ENCODE measurements around the gene SHOX. TPM values are rescaled to one million over a fixed set of nuclear protein-coding genes. Genes with fewer than 3 reads are reported as not detected.

Gene SHOX
- total RNA-seq, 4 donors from 2014 or later, result 0.29 to 2.8 (median 0.89) TPM

DNA sequence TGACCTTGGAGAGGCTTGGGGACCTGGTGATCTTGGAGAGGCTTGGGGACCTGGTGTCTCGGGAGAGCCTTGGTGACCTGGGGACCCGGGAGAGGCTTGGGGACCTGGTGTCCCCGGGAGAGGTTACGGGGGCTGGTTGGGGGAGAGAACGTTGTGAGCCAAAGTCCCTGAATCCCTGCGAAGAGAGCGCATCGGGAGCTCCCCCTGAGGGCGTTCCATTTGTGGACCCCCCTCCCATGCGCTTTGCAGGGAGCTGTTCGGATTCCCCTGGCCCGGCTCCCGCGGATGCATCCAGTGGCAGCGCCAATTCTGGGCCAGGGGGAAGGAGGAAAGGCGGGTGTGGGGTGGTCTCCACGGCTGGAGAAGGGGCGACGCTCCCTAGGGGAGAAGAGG lies 13.3 kb downstream of the SHOX start:
- in situ Hi-C loops (cut with MboI; ENCODE audit: low sequenced_read_pairs in 4 of 4), result no loop called here
- TF ChIP-seq, protein P1, sequence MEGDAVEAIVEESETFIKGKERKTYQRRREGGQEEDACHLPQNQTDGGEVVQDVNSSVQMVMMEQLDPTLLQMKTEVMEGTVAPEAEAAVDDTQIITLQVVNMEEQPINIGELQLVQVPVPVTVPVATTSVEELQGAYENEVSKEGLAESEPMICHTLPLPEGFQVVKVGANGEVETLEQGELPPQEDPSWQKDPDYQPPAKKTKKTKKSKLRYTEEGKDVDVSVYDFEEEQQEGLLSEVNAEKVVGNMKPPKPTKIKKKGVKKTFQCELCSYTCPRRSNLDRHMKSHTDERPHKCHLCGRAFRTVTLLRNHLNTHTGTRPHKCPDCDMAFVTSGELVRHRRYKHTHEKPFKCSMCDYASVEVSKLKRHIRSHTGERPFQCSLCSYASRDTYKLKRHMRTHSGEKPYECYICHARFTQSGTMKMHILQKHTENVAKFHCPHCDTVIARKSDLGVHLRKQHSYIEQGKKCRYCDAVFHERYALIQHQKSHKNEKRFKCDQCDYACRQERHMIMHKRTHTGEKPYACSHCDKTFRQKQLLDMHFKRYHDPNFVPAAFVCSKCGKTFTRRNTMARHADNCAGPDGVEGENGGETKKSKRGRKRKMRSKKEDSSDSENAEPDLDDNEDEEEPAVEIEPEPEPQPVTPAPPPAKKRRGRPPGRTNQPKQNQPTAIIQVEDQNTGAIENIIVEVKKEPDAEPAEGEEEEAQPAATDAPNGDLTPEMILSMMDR (IDR thresholded peaks at IDR 0.05 in 4 of 5, conservative IDR thresholded peaks at IDR 0.05 in 1 of 5), result no peak
- TF ChIP-seq POLR2A (IDR thresholded peaks at IDR 0.05), result no peak
- H3K9me3 ChIP-seq, result no peaks in the 10 kb centered on the region
- DNase-seq (no peak), ATAC-seq (no peak)
- no peaks in the 10 kb centered on the region for H3K4me1 ChIP-seq
- no peak overlapping the region for H3K27ac ChIP-seq
- H3K27me3 ChIP-seq, result peaks cover 2 to 35% (median 29%) of the 10 kb centered on the region in 3 donors
- H3K4me3 ChIP-seq, result no peak overlapping the region
- intact Hi-C loops (cut with DNase I; ENCODE audit: low total_unique reads), result no loop called here
- no peaks in the 10 kb centered on the region for H3K36me3 ChIP-seq

DNA sequence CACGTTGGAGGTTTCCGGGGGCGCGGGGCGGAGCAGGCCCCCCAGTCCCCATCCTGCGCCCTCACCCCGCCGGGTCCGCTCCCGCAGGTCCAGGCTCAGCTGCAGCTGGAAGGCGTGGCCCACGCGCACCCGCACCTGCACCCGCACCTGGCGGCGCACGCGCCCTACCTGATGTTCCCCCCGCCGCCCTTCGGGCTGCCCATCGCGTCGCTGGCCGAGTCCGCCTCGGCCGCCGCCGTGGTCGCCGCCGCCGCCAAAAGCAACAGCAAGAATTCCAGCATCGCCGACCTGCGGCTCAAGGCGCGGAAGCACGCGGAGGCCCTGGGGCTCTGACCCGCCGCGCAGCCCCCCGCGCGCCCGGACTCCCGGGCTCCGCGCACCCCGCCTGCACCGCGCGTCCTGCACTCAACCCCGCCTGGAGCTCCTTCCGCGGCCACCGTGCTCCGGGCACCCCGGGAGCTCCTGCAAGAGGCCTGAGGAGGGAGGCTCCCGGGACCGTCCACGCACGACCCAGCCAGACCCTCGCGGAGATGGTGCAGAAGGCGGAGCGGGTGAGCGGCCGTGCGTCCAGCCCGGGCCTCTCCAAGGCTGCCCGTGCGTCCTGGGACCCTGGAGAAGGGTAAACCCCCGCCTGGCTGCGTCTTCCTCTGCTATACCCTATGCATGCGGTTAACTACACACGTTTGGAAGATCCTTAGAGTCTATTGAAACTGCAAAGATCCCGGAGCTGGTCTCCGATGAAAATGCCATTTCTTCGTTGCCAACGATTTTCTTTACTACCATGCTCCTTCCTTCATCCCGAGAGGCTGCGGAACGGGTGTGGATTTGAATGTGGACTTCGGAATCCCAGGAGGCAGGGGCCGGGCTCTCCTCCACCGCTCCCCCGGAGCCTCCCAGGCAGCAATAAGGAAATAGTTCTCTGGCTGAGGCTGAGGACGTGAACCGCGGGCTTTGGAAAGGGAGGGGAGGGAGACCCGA lies 14.0 kb downstream of the SHOX start:
- ATAC-seq (no peak), DNase-seq (no peak)
- intact Hi-C loops (cut with DNase I; ENCODE audit: low total_unique reads) (no loop called here), in situ Hi-C loops (cut with MboI; ENCODE audit: low sequenced_read_pairs in 4 of 4) (no loop called here)
- H3K27ac ChIP-seq, result no peak overlapping the region
- TF ChIP-seq, protein P1 (IDR thresholded peaks at IDR 0.05 in 4 of 5, conservative IDR thresholded peaks at IDR 0.05 in 1 of 5), result no peak
- TF ChIP-seq POLR2A (IDR thresholded peaks at IDR 0.05), result no peak
- peaks cover 2 to 28% (median 24%) of the 10 kb centered on the region in 3 donors for H3K27me3 ChIP-seq
- H3K36me3 ChIP-seq, result no peaks in the 10 kb centered on the region
- no peaks in the 10 kb centered on the region for H3K4me1 ChIP-seq
- no peak overlapping the region for H3K4me3 ChIP-seq
- no peaks in the 10 kb centered on the region for H3K9me3 ChIP-seq

DNA sequence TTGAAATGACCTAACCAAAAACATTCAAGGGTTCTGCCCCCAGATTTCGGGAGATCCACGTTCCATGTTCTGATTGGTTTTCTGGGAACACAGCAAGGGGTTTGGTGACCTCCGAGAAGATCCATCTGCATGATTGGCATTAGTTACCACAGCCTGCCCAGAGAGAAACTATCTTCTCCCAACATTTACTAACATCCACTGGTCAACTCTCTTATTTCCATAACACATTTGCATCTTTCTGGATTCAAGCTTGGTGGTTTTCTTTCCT lies 15.6 kb downstream of the SHOX start:
- H3K4me3 ChIP-seq, result no peak overlapping the region
- H3K27ac ChIP-seq, result no peak overlapping the region
- intact Hi-C loops (cut with DNase I; ENCODE audit: low total_unique reads) (no loop called here), in situ Hi-C loops (cut with MboI; ENCODE audit: low sequenced_read_pairs in 4 of 4) (no loop called here)
- no peak for DNase-seq
- ATAC-seq, result no peak
- H3K4me1 ChIP-seq, result no peaks in the 10 kb centered on the region
- H3K27me3 ChIP-seq, result peaks cover 2 to 20% (median 11%) of the 10 kb centered on the region in 3 donors
- no peaks in the 10 kb centered on the region for H3K9me3 ChIP-seq
- TF ChIP-seq, protein P1 (IDR thresholded peaks at IDR 0.05 in 4 of 5, conservative IDR thresholded peaks at IDR 0.05 in 1 of 5), result no peak
- no peak for TF ChIP-seq POLR2A (IDR thresholded peaks at IDR 0.05)
- H3K36me3 ChIP-seq, result no peaks in the 10 kb centered on the region

DNA sequence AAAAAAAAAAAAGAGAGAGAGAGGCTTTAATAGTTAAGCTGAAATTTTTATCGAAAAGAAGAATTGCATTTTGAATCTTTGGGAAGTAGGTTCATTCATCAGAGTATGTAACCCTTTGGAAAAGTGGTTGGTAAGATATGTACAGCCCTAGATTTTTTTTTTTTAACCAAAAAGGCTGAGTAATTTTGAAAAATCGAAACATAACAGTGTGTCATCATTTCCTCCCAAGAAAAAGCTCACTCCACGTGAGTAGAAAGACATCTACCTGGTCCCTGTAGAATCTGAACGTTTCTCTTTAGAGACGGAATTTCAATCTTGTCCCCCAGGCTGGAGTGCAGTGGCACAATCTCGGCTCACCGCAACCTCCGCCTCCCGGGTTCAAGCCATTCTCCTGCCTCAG lies 16.2 kb downstream of the SHOX start:
- Histone ChIP-seq H3K27ac (no peak overlapping the region), H3K4me3 (no peak overlapping the region), H3K27me3 (peaks cover 2 to 17% (median 11%) of the 10 kb centered on the region in 3 donors), H3K36me3 (no peaks in the 10 kb centered on the region), H3K9me3 (no peaks in the 10 kb centered on the region), H3K4me1 (no peaks in the 10 kb centered on the region)
- DNase-seq (no peak), ATAC-seq (no peak)
- intact Hi-C loops (cut with DNase I; ENCODE audit: low total_unique reads) (no loop called here), in situ Hi-C loops (cut with MboI; ENCODE audit: low sequenced_read_pairs in 4 of 4) (no loop called here)
- TF ChIP-seq POLR2A (IDR thresholded peaks at IDR 0.05), result no peak

DNA sequence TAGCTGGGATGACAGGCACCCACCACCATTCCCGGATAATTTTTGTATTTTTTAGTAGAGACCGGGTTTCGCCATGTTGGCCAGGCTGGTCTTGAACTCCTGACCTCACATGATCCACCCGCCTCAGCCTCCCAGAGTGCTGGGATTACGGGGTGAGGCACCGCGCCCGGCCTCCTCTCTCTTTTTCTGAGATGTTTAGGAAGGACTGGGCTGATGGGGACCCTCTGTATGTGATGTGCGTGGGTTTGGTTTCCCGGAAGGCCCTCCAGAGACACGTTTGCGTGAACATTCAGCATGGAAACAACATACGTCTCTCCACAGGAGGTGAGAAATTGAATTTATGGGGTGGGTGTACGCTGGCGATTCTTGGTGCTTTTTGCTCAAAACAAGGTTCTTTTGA lies 18.6 kb downstream of the SHOX start:
- Histone ChIP-seq H3K9me3 (no peaks in the 10 kb centered on the region), H3K4me1 (no peaks in the 10 kb centered on the region), H3K27me3 (peaks cover 0 to 5% (median 0%) of the 10 kb centered on the region in 3 donors), H3K36me3 (no peaks in the 10 kb centered on the region), H3K4me3 (no peak overlapping the region), H3K27ac (no peak overlapping the region)
- intact Hi-C loops (cut with DNase I; ENCODE audit: low total_unique reads), result no loop called here
- ATAC-seq, result no peak
- TF ChIP-seq, protein P1 (IDR thresholded peaks at IDR 0.05 in 4 of 5, conservative IDR thresholded peaks at IDR 0.05 in 1 of 5), result no peak
- no peak for TF ChIP-seq POLR2A (IDR thresholded peaks at IDR 0.05)
- no peak for DNase-seq
- in situ Hi-C loops (cut with MboI; ENCODE audit: low sequenced_read_pairs in 4 of 4), result no loop called here

All from gastrocnemius medialis (tissue), 4 donors.